Nephron (organoid): Measurements from ENCODE around the gene KIAA0232.

Experiments used
- H3K27ac Mint-ChIP-seq, 3 experiments: 2 replicates each; pipeline ENCODE4 v1.8.0; 2020; ENCODE audit warnings: mixed read lengths in 3 of 3, mild to moderate bottlenecking in 2 of 3, moderate library complexity in 1 of 3
- H3K27me3 Mint-ChIP-seq: 2 replicates; pipeline ENCODE4 v1.8.0; 2021; ENCODE audit warnings: low read depth, mild to moderate bottlenecking, moderate library complexity, mixed read lengths
- H3K36me3 Mint-ChIP-seq: 2 replicates; pipeline ENCODE4 v1.8.0; 2020; ENCODE audit warnings: low read depth, mixed read lengths
- H3K4me1 Mint-ChIP-seq: 2 replicates; pipeline ENCODE4 v1.8.0; 2020; ENCODE audit warnings: mixed read lengths
- H3K4me3 Mint-ChIP-seq, 3 experiments: 2 replicates each; pipeline ENCODE4 v1.8.0; 2020; ENCODE audit warnings: mild to moderate bottlenecking in 3 of 3, mixed read lengths in 3 of 3, moderate library complexity in 2 of 3
- H3K9me3 Mint-ChIP-seq: 2 replicates; pipeline ENCODE4 v1.8.0; 2020; ENCODE audit warnings: mixed read lengths
- TF ChIP-seq, protein P1 (sequence below), 3 experiments: fragments of 200-600 bp; sonication (generic); IDR thresholded peaks; one replicate each; pipeline ENCODE4 v1.5.0; 2021; ENCODE audit warnings: antibody characterized with exemption in 3 of 3; ENCODE audit not compliant: unreplicated experiment in 3 of 3

Gene KIAA0232

DNA sequence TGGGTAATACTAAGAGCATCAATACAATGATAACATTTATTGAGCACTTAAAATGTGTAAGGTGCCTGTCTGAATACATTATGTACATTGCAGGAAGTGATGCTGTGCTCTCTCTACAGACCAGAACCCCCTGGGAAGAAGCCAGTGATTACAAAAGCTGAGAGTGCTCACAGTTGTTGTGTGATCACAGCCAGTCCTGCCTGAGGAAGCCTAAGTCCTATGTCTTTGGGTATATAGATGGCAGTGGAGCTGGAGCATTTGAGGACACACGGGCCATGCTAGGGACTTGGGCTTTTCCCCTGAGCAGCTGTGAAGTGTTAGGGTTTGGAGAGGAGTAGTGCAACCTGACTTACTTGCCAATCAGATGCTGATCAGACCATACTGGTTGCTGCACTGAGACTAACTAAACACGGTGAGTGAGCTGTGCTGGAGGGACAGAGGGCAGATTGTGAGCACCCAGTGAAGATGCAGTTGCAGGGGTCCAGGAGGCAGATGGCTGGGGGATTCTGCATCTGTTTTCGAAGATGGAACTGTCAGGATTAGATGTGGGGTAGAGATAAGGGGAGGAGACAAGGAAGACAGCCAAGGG, 66.3 kb downstream of the KIAA0232 start:
- no peak overlapping the region for H3K4me3 Mint-ChIP-seq
- peaks cover 6% of the 10 kb centered on the region for H3K4me1 Mint-ChIP-seq
- TF ChIP-seq, protein P1, sequence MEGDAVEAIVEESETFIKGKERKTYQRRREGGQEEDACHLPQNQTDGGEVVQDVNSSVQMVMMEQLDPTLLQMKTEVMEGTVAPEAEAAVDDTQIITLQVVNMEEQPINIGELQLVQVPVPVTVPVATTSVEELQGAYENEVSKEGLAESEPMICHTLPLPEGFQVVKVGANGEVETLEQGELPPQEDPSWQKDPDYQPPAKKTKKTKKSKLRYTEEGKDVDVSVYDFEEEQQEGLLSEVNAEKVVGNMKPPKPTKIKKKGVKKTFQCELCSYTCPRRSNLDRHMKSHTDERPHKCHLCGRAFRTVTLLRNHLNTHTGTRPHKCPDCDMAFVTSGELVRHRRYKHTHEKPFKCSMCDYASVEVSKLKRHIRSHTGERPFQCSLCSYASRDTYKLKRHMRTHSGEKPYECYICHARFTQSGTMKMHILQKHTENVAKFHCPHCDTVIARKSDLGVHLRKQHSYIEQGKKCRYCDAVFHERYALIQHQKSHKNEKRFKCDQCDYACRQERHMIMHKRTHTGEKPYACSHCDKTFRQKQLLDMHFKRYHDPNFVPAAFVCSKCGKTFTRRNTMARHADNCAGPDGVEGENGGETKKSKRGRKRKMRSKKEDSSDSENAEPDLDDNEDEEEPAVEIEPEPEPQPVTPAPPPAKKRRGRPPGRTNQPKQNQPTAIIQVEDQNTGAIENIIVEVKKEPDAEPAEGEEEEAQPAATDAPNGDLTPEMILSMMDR (IDR thresholded peaks at IDR 0.05; ENCODE audit: unreplicated experiment in 3 of 3), result no peak
- peaks cover 3% of the 10 kb centered on the region for H3K9me3 Mint-ChIP-seq
- H3K27me3 Mint-ChIP-seq, result no peaks in the 10 kb centered on the region
- H3K36me3 Mint-ChIP-seq, result peaks cover 82% of the 10 kb centered on the region
- H3K27ac Mint-ChIP-seq, result no peak overlapping the region

GRCh38 chr4:6849691-6850090, 67.2 kb downstream of the KIAA0232 start:
- H3K27ac Mint-ChIP-seq, result no peak overlapping the region
- no peaks in the 10 kb centered on the region for H3K27me3 Mint-ChIP-seq
- peaks cover 76% of the 10 kb centered on the region for H3K36me3 Mint-ChIP-seq
- peaks cover 6% of the 10 kb centered on the region for H3K4me1 Mint-ChIP-seq
- TF ChIP-seq, protein P1 (IDR thresholded peaks at IDR 0.05; ENCODE audit: unreplicated experiment in 3 of 3), result no peak
- H3K9me3 Mint-ChIP-seq, result peaks cover 3% of the 10 kb centered on the region
- H3K4me3 Mint-ChIP-seq, result no peak overlapping the region

DNA sequence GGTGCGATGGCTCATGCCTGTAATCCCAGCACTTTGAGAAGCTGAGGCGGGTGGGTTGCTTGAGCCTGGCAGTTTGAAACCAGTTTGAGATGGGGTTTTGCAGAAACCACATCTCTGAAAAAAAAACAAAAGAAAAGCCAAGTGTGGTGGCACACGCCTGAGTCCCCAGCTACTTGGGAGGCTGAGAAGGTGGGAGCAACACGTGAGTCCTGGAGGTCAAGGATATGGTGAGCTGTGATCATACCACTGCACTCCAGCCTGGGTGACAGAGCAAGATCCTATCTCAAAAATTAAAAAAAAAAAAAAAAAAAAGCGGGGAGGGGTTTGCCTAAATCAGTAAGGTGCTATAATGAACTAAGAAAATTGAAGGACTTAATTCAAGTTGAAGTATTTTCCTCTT, 68.9 kb downstream of the KIAA0232 start:
- peaks cover 63% of the 10 kb centered on the region for H3K36me3 Mint-ChIP-seq
- no peak overlapping the region for H3K4me3 Mint-ChIP-seq
- TF ChIP-seq, protein P1 (IDR thresholded peaks at IDR 0.05; ENCODE audit: unreplicated experiment in 3 of 3), result no peak
- peaks cover 10% of the 10 kb centered on the region for H3K4me1 Mint-ChIP-seq
- H3K27me3 Mint-ChIP-seq, result no peaks in the 10 kb centered on the region
- H3K9me3 Mint-ChIP-seq, result peaks cover 3% of the 10 kb centered on the region
- no peak overlapping the region for H3K27ac Mint-ChIP-seq

- H3K27ac Mint-ChIP-seq, result no peak overlapping the region
- H3K4me3 Mint-ChIP-seq, result no peak overlapping the region
- no peaks in the 10 kb centered on the region for H3K27me3 Mint-ChIP-seq
- TF ChIP-seq, protein P1 (IDR thresholded peaks at IDR 0.05; ENCODE audit: unreplicated experiment in 3 of 3), result no peak
- H3K36me3 Mint-ChIP-seq, result peaks cover 61% of the 10 kb centered on the region
- peaks cover 3% of the 10 kb centered on the region for H3K9me3 Mint-ChIP-seq
- peaks cover 13% of the 10 kb centered on the region for H3K4me1 Mint-ChIP-seq
Measured at GRCh38 chr4:6851962-6852361, 69.4 kb downstream of the KIAA0232 start.

DNA sequence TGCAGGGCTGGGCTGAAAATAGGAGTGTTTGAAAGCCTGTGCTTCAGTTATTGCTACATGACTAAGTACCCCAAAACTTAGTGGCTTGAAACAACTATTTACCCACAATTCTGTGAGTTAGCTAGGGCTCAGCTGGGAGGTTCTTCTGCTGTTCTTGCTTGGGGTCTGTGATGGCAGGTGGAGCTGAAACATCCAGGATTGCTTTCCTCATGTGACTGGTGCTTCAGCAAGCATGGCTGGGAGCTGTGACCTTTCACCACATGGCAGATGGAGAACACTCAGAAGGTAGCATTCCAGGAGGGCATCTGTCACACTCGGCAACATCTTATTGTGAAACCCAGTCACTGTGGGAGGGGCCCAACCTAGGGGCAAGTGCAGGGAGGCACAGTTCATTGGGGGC, 70.1 kb downstream of the KIAA0232 start:
- Mint-ChIP-seq H3K36me3 (peaks cover 65% of the 10 kb centered on the region), H3K4me1 (peaks cover 13% of the 10 kb centered on the region), H3K27ac (no peak overlapping the region), H3K4me3 (no peak overlapping the region), H3K9me3 (peaks cover 3% of the 10 kb centered on the region), H3K27me3 (no peaks in the 10 kb centered on the region)
- TF ChIP-seq, protein P1 (IDR thresholded peaks at IDR 0.05; ENCODE audit: unreplicated experiment in 3 of 3), result no peak

DNA sequence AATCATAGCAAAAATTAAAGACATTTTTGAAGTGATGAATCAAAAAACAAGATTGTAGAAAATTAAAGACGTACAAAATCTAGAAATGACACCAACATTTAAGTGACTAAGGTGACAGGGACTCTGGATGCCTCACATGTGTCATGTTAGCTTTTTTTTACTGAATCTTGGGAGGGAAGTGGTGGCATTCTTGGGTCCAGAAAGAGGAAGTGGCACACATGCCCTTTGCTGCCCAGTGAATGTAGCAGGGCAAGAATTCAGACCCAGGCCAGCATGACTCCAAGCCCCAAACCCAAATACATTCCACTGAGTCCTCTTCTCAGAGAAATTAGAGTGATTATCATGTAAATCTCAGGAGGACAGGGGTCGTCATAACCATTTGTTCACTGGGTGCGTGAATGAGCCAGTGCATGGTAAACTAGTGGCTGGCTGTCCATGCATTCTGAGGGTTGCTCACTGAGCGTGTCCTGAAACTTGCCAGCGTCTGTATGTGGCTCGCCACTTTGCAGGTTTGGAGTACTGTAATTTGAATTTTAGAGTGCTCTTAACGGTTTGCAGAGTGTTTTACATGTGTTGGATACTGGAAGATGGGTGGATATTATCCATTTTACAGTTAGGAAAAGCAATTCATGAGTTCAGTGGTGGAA, 71.7 kb downstream of the KIAA0232 start:
- H3K27me3 Mint-ChIP-seq, result no peaks in the 10 kb centered on the region
- peaks cover 59% of the 10 kb centered on the region for H3K36me3 Mint-ChIP-seq
- peaks cover 3% of the 10 kb centered on the region for H3K9me3 Mint-ChIP-seq
- TF ChIP-seq, protein P1 (IDR thresholded peaks at IDR 0.05; ENCODE audit: unreplicated experiment in 3 of 3), result no peak
- H3K4me3 Mint-ChIP-seq, result no peak overlapping the region
- H3K27ac Mint-ChIP-seq, result no peak overlapping the region
- H3K4me1 Mint-ChIP-seq, result peaks cover 13% of the 10 kb centered on the region
